Liver (tissue), 9 donors: ENCODE results near the gene TMEM242. TPM values are rescaled to one million over a fixed set of nuclear protein-coding genes. Genes with fewer than 3 reads are reported as not detected.

Experiments used
- DNase-seq: peaks from one replicate; pipeline ENCODE4 v3.0.0-alpha.2; 2017; ENCODE audit warnings: low spot score
- H3K27ac ChIP-seq, 2 donors: one replicate each; pipeline ENCODE4 v1.7.0; 2013; ENCODE audit warnings: inconsistent platforms in 2 of 2, low read length in 2 of 2, control low read depth in 1 of 2, low read depth in 1 of 2, mild to moderate bottlenecking in 1 of 2
- H3K27me3 ChIP-seq, 4 donors: one replicate each; pipeline versions ENCODE4 v1.6.1 to v1.7.0; 2013; ENCODE audit warnings: low read length in 3 of 4, inconsistent platforms in 1 of 4, mild to moderate bottlenecking in 1 of 4, moderate library complexity in 1 of 4; ENCODE audit not compliant: control insufficient read depth in 4 of 4, insufficient read depth in 4 of 4
- H3K36me3 ChIP-seq, 4 donors: one replicate each; pipeline versions ENCODE4 v1.6.1 to v1.7.0; 2013; ENCODE audit warnings: low read length in 3 of 4, mild to moderate bottlenecking in 3 of 4, low read depth in 1 of 4, moderate library complexity in 1 of 4; ENCODE audit not compliant: control insufficient read depth in 4 of 4, insufficient read depth in 3 of 4
- H3K4me1 ChIP-seq, 4 donors: one replicate each; pipeline versions ENCODE4 v1.6.1 to v1.7.0; 2013; ENCODE audit warnings: low read length in 3 of 4, mild to moderate bottlenecking in 3 of 4, moderate library complexity in 1 of 4; ENCODE audit not compliant: control insufficient read depth in 4 of 4, insufficient read depth in 4 of 4
- H3K4me3 ChIP-seq, 3 donors: one replicate each; pipeline versions ENCODE4 v1.6.1 to v1.7.0; 2013; ENCODE audit warnings: low read length in 3 of 3, control low read depth in 1 of 3, low read depth in 1 of 3, mild to moderate bottlenecking in 1 of 3
- H3K9ac ChIP-seq, 2 donors: one replicate each; pipeline ENCODE4 v1.7.0; 2013; ENCODE audit warnings: low read length in 2 of 2, mild to moderate bottlenecking in 2 of 2, moderate library complexity in 2 of 2, control low read depth in 1 of 2, low read depth in 1 of 2
- H3K9me3 ChIP-seq, 4 donors: one replicate each; pipeline versions ENCODE4 v1.6.1 to v1.7.0; 2013; ENCODE audit warnings: low read length in 3 of 4; ENCODE audit not compliant: control insufficient read depth in 4 of 4
- ATF3 ChIP-seq: IDR thresholded peaks from 2 replicates; pipeline ENCODE4 v1.6.1; 2016; ENCODE audit warnings: antibody characterized with exemption
- EGR1 ChIP-seq, 2 donors: IDR thresholded peaks; 2 replicates each; pipeline ENCODE4 v1.6.1; 2016 to 2018; ENCODE audit warnings: antibody characterized with exemption in 2 of 2, low read depth in 2 of 2
- FOXA1 ChIP-seq: IDR thresholded peaks from 2 replicates; pipeline ENCODE4 v1.6.1; 2016; ENCODE audit warnings: antibody characterized with exemption
- FOXA2 ChIP-seq: IDR thresholded peaks from 2 replicates; pipeline ENCODE4 v1.6.1; 2016; ENCODE audit warnings: antibody characterized with exemption
- GABPA ChIP-seq, 2 donors: IDR thresholded peaks in 1 of 2; conservative IDR thresholded peaks in 1 of 2; 2 replicates each; pipeline ENCODE4 v1.6.1; 2016; ENCODE audit warnings: antibody characterized with exemption in 2 of 2, mild to moderate bottlenecking in 1 of 2, moderate library complexity in 1 of 2
- HNF4A ChIP-seq, 2 donors: conservative IDR thresholded peaks; 2 replicates each; pipeline ENCODE4 v1.6.1; 2016; ENCODE audit warnings: antibody characterized with exemption in 2 of 2, mild to moderate bottlenecking in 2 of 2
- HNF4G ChIP-seq: IDR thresholded peaks from 2 replicates; pipeline ENCODE4 v1.6.1; 2016; ENCODE audit warnings: antibody characterized with exemption
- JUND ChIP-seq, 2 donors: IDR thresholded peaks; 2 replicates each; pipeline ENCODE4 v1.6.1; 2016; ENCODE audit warnings: antibody characterized with exemption in 2 of 2
- NR2F2 ChIP-seq: IDR thresholded peaks from 2 replicates; pipeline ENCODE4 v1.6.1; 2016; ENCODE audit warnings: antibody characterized with exemption
- RAD21 ChIP-seq, 2 donors: IDR thresholded peaks; 2 replicates each; pipeline ENCODE4 v1.6.1; 2016; ENCODE audit warnings: antibody characterized with exemption in 2 of 2, mild to moderate bottlenecking in 2 of 2
- RXRA ChIP-seq, 2 donors: IDR thresholded peaks; 2 replicates each; pipeline ENCODE4 v1.6.1; 2017 to 2018; ENCODE audit warnings: antibody characterized with exemption in 2 of 2, mild to moderate bottlenecking in 1 of 2
- SP1 ChIP-seq: IDR thresholded peaks from 2 replicates; pipeline ENCODE4 v1.6.1; 2018; ENCODE audit warnings: antibody characterized with exemption, mild to moderate bottlenecking
- TAF1 ChIP-seq: conservative IDR thresholded peaks from 2 replicates; pipeline ENCODE4 v1.6.1; 2016; ENCODE audit warnings: antibody characterized with exemption, mild to moderate bottlenecking
- YY1 ChIP-seq: IDR thresholded peaks from 2 replicates; pipeline ENCODE4 v1.6.1; 2016; ENCODE audit warnings: antibody characterized with exemption, mild to moderate bottlenecking
- WGBS: extraction: QIAGEN DNeasy Blood & Tissue Kit; methylation state at CpG from one replicate; pipeline ENCODE4 v1.1.7; 2013; 5-methylcytosine and 5-hydroxymethylcytosine counted together
- polyA plus RNA-seq, 2 donors: library from polyadenylated mRNA; stranded (reverse) in 1 of 2; unstranded in 1 of 2; fragments of 200-250 nt in 1 of 2; fragments of >200 nt in 1 of 2; fragmentation: Nextera tagmentation in 1 of 2; extraction: Ambion mirVana in 1 of 2; gene quantifications; one replicate each; pipeline versions ENCODE4 v1.2.1 to v1.2.3, GENCODE V29; 2013 to 2015
- total RNA-seq, 2 donors: library from RNA; depleted of rRNA; stranded (reverse); fragments of >200 nt; gene quantifications; one replicate each; pipeline ENCODE4 v1.2.3, GENCODE V29; 2014
- TF ChIP-seq, protein P1 (sequence below): IDR thresholded peaks from 2 replicates; pipeline ENCODE4 v1.6.1; 2016; ENCODE audit warnings: antibody characterized with exemption
- TF ChIP-seq, protein P2 (sequence below): fragments of 150-350 bp; IDR thresholded peaks from 2 replicates; pipeline ENCODE4 v1.5.1; 2017; ENCODE audit warnings: improper control_type of control experiment, low read depth, low read length; ENCODE audit not compliant: missing input control
- TF ChIP-seq, protein P3 (sequence below): IDR thresholded peaks from 2 replicates; pipeline ENCODE4 v1.6.1; 2016; ENCODE audit warnings: antibody characterized with exemption
- donor health status: healthy.
- donor health status: healthy.
- donor health status: healthy.
- donor health status: healthy.
- donor health status: healthy.

TMEM242 gene
- total and polyA plus RNA-seq, 4 donors = 3.7 to 10.2 (median 6.1) TPM

GRCh38 chr6:157335829-157336228, 12.5 kb upstream of the TMEM242 start:
- Histone ChIP-seq H3K4me3 (no peak overlapping the region), H3K27me3 (peaks cover 0 to 4% (median 0%) of the 10 kb centered on the region in 4 donors), H3K9ac (no peak overlapping the region), H3K4me1 (no peaks in the 10 kb centered on the region), H3K27ac (no peak overlapping the region), H3K36me3 (no peaks in the 10 kb centered on the region), H3K9me3 (no peaks in the 10 kb centered on the region)
- WGBS = 58% methylated on average over 6 of the region's 6 CpGs
- TF ChIP-seq FOXA1 = no peak
- no peak for DNase-seq

DNA sequence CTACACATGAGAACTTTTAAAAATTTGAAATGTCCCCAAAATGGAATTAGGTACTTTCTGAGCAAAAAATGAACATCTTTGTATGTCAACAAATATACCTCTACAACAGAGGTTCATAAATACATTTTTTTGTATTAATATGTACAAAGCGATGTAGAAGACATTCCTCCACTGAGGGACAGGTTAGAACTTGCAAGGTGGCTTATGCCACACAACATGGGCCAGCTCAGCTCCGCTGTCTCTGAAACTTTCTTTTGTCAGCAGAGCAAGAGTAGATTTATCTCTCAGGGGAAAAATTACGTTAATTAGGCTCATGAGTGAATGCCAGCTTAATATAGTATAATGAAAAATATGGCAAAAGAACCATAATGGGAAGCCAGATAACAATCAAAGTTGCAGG, 10.6 kb upstream of the TMEM242 start:
- H3K9ac ChIP-seq = no peak overlapping the region
- peaks cover 0 to 4% (median 0%) of the 10 kb centered on the region in 4 donors for H3K27me3 ChIP-seq
- WGBS = 92% methylated on average over 3 of the region's 3 CpGs
- H3K27ac ChIP-seq = no peak overlapping the region
- no peaks in the 10 kb centered on the region for H3K4me1 ChIP-seq
- no peak for TF ChIP-seq RXRA (IDR thresholded peaks at IDR 0.05)
- DNase-seq = no peak
- no peaks in the 10 kb centered on the region for H3K9me3 ChIP-seq
- no peak overlapping the region for H3K4me3 ChIP-seq
- no peaks in the 10 kb centered on the region for H3K36me3 ChIP-seq

DNA sequence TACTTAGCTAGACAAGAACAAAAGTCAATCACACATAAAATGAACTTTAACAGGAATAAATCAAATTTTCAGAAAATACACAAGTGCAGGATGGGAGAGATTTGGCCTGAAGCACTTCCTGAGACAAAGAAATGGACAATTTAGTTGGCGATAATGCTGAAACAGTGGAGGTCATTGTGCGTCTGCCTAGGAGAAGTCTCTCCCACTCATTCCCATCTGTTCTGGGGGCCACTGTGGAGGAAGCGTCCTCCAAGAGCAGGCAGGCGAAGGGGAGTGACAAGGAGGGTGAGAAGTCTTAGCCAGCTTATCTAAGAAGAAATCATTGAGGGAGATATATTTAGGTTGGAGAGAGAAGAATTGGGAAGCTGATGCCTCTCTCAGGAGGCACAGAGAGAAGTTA, 10.2 kb upstream of the TMEM242 start:
- Histone ChIP-seq H3K27me3 (peaks cover 0 to 4% (median 0%) of the 10 kb centered on the region in 4 donors), H3K9ac (no peak overlapping the region), H3K4me1 (no peaks in the 10 kb centered on the region), H3K4me3 (no peak overlapping the region), H3K36me3 (no peaks in the 10 kb centered on the region), H3K27ac (no peak overlapping the region), H3K9me3 (no peaks in the 10 kb centered on the region)
- DNase-seq = no peak
- WGBS = 95% methylated on average over 4 of the region's 4 CpGs
- no peak for TF ChIP-seq GABPA (IDR thresholded peaks at IDR 0.05 in 1 of 2, conservative IDR thresholded peaks at IDR 0.05 in 1 of 2)
- no peak for TF ChIP-seq HNF4A (conservative IDR thresholded peaks at IDR 0.05)
- TF ChIP-seq SP1 = no peak
- TF ChIP-seq FOXA1 = no peak
- no peak for TF ChIP-seq ATF3
- TF ChIP-seq HNF4G = no peak
- TF ChIP-seq NR2F2 = no peak
- TF ChIP-seq FOXA2 = no peak
- TF ChIP-seq EGR1 (IDR thresholded peaks at IDR 0.05; ENCODE audit: low read depth in 2 of 2) = no peak
- TF ChIP-seq, protein P1, sequence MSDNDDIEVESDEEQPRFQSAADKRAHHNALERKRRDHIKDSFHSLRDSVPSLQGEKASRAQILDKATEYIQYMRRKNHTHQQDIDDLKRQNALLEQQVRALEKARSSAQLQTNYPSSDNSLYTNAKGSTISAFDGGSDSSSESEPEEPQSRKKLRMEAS = no peak
- TF ChIP-seq RXRA (IDR thresholded peaks at IDR 0.05) = no peak
- no peak for TF ChIP-seq JUND (IDR thresholded peaks at IDR 0.05)
- TF ChIP-seq RAD21 (IDR thresholded peaks at IDR 0.05) = no peak
- no peak for TF ChIP-seq TAF1

GRCh38 chr6:157332813-157333212, 9.5 kb upstream of the TMEM242 start:
- no peaks in the 10 kb centered on the region for H3K36me3 ChIP-seq
- no peaks in the 10 kb centered on the region for H3K4me1 ChIP-seq
- H3K4me3 ChIP-seq = no peak overlapping the region
- H3K27me3 ChIP-seq = peaks cover 0 to 4% (median 0%) of the 10 kb centered on the region in 4 donors
- 71% methylated on average over 7 of the region's 7 CpGs for WGBS
- DNase-seq = no peak
- H3K27ac ChIP-seq = no peak overlapping the region
- no peaks in the 10 kb centered on the region for H3K9me3 ChIP-seq
- no peak overlapping the region for H3K9ac ChIP-seq
- TF ChIP-seq HNF4A (conservative IDR thresholded peaks at IDR 0.05) (no peak), SP1 (no peak), NR2F2 (no peak), JUND (IDR thresholded peaks at IDR 0.05) (no peak), ATF3 (no peak), YY1 (no peak)
- TF ChIP-seq, protein P1 = no peak
- TF ChIP-seq, protein P2, sequence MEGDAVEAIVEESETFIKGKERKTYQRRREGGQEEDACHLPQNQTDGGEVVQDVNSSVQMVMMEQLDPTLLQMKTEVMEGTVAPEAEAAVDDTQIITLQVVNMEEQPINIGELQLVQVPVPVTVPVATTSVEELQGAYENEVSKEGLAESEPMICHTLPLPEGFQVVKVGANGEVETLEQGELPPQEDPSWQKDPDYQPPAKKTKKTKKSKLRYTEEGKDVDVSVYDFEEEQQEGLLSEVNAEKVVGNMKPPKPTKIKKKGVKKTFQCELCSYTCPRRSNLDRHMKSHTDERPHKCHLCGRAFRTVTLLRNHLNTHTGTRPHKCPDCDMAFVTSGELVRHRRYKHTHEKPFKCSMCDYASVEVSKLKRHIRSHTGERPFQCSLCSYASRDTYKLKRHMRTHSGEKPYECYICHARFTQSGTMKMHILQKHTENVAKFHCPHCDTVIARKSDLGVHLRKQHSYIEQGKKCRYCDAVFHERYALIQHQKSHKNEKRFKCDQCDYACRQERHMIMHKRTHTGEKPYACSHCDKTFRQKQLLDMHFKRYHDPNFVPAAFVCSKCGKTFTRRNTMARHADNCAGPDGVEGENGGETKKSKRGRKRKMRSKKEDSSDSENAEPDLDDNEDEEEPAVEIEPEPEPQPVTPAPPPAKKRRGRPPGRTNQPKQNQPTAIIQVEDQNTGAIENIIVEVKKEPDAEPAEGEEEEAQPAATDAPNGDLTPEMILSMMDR = no peak
- TF ChIP-seq, protein P3, sequence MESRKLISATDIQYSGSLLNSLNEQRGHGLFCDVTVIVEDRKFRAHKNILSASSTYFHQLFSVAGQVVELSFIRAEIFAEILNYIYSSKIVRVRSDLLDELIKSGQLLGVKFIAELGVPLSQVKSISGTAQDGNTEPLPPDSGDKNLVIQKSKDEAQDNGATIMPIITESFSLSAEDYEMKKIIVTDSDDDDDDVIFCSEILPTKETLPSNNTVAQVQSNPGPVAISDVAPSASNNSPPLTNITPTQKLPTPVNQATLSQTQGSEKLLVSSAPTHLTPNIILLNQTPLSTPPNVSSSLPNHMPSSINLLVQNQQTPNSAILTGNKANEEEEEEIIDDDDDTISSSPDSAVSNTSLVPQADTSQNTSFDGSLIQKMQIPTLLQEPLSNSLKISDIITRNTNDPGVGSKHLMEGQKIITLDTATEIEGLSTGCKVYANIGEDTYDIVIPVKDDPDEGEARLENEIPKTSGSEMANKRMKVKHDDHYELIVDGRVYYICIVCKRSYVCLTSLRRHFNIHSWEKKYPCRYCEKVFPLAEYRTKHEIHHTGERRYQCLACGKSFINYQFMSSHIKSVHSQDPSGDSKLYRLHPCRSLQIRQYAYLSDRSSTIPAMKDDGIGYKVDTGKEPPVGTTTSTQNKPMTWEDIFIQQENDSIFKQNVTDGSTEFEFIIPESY = no peak
